ENCODE results near the gene AFAP1. TPM values are rescaled to one million over a fixed set of nuclear protein-coding genes. Genes with fewer than 3 reads are reported as not detected.

AFAP1 gene
- total RNA-seq, 1 donor from 2014 or later, result 28.7 TPM

DNA sequence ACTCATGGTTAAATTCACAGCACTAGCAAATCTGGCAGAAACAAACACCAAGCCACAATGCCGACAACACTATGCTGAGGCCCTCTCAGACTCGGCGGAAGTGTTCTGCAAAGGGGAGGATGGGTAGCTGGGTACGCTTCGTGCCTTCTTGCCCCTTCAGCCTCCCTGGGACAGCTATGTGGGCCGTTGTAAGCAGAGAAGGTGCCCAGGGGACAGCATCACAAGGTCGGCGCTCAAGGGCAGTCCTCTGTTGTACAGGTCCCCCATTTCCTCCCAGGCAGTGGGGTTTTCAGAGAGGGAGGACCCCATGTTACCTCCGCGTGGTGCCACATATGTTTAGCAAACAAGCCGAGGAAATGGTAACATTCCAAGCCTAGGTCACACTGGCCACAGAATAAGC lies 173.6 kb downstream of the AFAP1 start:
- Histone ChIP-seq H3K27me3 (no peaks in the 10 kb centered on the region), H3K36me3 (peaks cover 39% of the 10 kb centered on the region), H3K4me3 (no peak overlapping the region), H3K27ac (no peak overlapping the region), H3K9me3 (no peaks in the 10 kb centered on the region), H3K4me1 (peaks cover 4% of the 10 kb centered on the region)
- TF ChIP-seq, protein P1, sequence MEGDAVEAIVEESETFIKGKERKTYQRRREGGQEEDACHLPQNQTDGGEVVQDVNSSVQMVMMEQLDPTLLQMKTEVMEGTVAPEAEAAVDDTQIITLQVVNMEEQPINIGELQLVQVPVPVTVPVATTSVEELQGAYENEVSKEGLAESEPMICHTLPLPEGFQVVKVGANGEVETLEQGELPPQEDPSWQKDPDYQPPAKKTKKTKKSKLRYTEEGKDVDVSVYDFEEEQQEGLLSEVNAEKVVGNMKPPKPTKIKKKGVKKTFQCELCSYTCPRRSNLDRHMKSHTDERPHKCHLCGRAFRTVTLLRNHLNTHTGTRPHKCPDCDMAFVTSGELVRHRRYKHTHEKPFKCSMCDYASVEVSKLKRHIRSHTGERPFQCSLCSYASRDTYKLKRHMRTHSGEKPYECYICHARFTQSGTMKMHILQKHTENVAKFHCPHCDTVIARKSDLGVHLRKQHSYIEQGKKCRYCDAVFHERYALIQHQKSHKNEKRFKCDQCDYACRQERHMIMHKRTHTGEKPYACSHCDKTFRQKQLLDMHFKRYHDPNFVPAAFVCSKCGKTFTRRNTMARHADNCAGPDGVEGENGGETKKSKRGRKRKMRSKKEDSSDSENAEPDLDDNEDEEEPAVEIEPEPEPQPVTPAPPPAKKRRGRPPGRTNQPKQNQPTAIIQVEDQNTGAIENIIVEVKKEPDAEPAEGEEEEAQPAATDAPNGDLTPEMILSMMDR (IDR thresholded peaks at IDR 0.05), result no peak
- ATAC-seq (no peak), DNase-seq (no peak)
- intact Hi-C loops (cut with DNase I), result no loop called here

DNA sequence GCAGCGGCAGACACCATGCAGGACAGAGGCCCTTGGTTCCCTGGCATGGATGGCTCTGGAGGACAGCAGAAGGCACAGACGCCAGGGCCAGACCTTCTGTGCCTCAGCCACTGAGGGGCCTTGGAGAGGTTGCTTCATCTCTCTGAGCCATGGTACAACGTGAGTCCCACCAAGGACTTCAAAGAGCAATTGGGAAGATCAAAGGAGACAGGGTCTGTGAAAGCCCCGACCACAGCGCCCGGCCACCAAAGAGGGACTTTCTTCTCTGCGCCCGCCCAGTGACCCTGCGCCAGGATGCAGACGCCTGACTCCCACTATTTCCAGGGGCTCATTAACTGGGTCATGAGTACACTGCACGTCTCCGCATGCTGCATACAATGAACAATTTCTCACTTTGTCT lies 174.0 kb downstream of the AFAP1 start:
- DNase-seq (no peak), ATAC-seq (no peak)
- Histone ChIP-seq H3K27ac (no peak overlapping the region), H3K27me3 (no peaks in the 10 kb centered on the region), H3K4me3 (no peak overlapping the region), H3K36me3 (peaks cover 44% of the 10 kb centered on the region), H3K4me1 (peaks cover 4% of the 10 kb centered on the region), H3K9me3 (no peaks in the 10 kb centered on the region)
- intact Hi-C loops (cut with DNase I), result no loop called here
- TF ChIP-seq, protein P1 (IDR thresholded peaks at IDR 0.05), result no peak

DNA sequence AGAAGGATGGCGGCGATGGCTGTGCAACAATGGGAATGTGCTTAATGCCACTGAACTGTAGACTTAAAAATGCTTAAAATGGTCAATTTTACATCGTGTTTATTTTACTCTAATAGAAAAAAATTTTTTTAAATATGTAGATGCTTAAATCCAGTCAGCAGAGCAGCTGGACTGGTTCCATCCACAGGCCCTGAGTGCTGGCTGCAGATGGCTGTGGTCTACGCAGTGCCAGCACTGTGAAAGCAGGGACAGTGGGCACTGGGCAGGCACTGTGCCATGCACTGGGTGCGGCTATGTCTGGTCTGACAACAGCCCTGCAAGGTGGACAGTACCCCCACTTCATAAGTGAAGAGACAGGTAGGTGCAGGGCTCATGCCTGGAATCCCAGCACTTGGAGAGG lies 175.2 kb downstream of the AFAP1 start:
- intact Hi-C loops (cut with DNase I), result loop anchor here (5.0 kb wide), 1 partner anchor 38 kb away; no protein-coding TSS in a partner anchor
- H3K36me3 ChIP-seq, result peaks cover 46% of the 10 kb centered on the region
- TF ChIP-seq, protein P1 (IDR thresholded peaks at IDR 0.05), result no peak
- ATAC-seq, result no peak
- no peaks in the 10 kb centered on the region for H3K9me3 ChIP-seq
- H3K4me3 ChIP-seq, result no peak overlapping the region
- H3K27me3 ChIP-seq, result no peaks in the 10 kb centered on the region
- no peak for DNase-seq
- peaks cover 4% of the 10 kb centered on the region for H3K4me1 ChIP-seq
- no peak overlapping the region for H3K27ac ChIP-seq

DNA sequence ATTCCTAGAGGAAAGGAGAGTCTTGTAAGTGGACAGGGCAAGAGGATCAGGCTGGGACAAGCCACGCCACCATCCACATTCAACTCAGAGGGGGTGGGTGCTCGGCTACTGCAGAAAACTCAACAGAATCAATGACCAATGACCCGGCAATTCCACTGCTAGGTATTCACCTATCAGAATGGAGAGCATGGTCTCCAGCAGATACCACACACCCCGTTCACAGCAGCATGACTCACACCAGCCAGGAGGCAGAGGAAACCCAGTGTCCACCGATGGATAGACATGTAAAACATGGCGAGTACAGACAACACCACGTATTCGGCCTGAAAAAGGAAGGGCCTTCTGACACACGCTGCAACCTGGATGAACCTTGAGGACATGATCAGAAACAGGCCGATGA lies 175.9 kb downstream of the AFAP1 start:
- H3K4me3 ChIP-seq, result no peak overlapping the region
- H3K9me3 ChIP-seq, result no peaks in the 10 kb centered on the region
- DNase-seq, result no peak
- intact Hi-C loops (cut with DNase I), result loop anchor here (5.0 kb wide), 1 partner anchor 39 kb away; no protein-coding TSS in a partner anchor
- H3K4me1 ChIP-seq, result peaks cover 4% of the 10 kb centered on the region
- ATAC-seq, result no peak
- TF ChIP-seq, protein P1 (IDR thresholded peaks at IDR 0.05), result no peak
- H3K36me3 ChIP-seq, result peaks cover 41% of the 10 kb centered on the region
- H3K27me3 ChIP-seq, result no peaks in the 10 kb centered on the region
- no peak overlapping the region for H3K27ac ChIP-seq

DNA sequence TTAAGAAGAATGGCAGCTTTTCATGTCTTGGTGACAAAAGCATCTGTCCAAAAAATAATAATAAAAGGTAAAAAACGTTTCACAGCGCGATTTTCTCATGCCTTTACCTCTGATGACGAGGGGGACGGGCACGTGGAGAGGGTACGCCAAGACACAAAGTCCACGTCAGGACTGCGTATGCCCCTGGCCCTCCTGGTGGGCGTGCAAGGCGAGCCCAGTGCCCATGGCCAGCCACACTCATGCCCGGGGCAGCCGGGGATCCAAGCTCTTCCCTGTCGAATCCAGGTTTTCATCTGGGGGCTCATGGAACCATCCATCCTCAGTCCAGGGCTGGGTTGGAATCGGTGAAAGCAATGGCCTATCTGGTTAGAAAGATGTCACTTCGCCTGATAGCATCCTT lies 176.6 kb downstream of the AFAP1 start:
- no peak overlapping the region for H3K27ac ChIP-seq
- TF ChIP-seq, protein P1 (IDR thresholded peaks at IDR 0.05), result no peak
- intact Hi-C loops (cut with DNase I), result loop anchor here (5.0 kb wide), 1 partner anchor 39 kb away; no protein-coding TSS in a partner anchor
- H3K36me3 ChIP-seq, result peaks cover 34% of the 10 kb centered on the region
- no peaks in the 10 kb centered on the region for H3K9me3 ChIP-seq
- no peak overlapping the region for H3K4me3 ChIP-seq
- H3K27me3 ChIP-seq, result no peaks in the 10 kb centered on the region
- ATAC-seq (no peak), DNase-seq (no peak)
- H3K4me1 ChIP-seq, result peaks cover 4% of the 10 kb centered on the region
